B cell (primary cell): Measurements from ENCODE around the gene TSPAN6. TPM values are rescaled to one million over a fixed set of nuclear protein-coding genes. Genes with fewer than 3 reads are reported as not detected.

Experiments used
- ATAC-seq: fragments of 200-7000 bp; cut with Tn5 transposase; one replicate; pipeline ENCODE4 v1.10.0; 2021; ENCODE audit warnings: low read depth, mild to moderate bottlenecking, moderate number of reproducible peaks, moderate library complexity
- CTCF ChIA-PET: fragments of 350-600 bp; sonication (Branson Sonifier 250); formaldehyde crosslinking; loops from one replicate; lab custom pipeline; 2021; ENCODE audit warnings: antibody characterized with exemption, inconsistent platforms; lab: Charles Lee
- POLR2A ChIA-PET: fragments of 350-600 bp; sonication (Branson Sonifier 250); formaldehyde crosslinking; loops from one replicate; lab custom pipeline; 2021; ENCODE audit warnings: antibody characterized with exemption; lab: Charles Lee
- DNase-seq: peaks from one replicate; pipeline ENCODE4 v3.0.0; 2013
- H2AFZ ChIP-seq: 2 replicates; pipeline ENCODE4 v1.6.1; 2012; ENCODE audit warnings: mild to moderate bottlenecking, low read depth, low read length; ENCODE audit not compliant: insufficient read depth, poor library complexity, severe bottlenecking
- H3K27ac ChIP-seq, 2 donors: 1 replicate in 1 of 2; 2 replicates in 1 of 2; pipeline ENCODE4 v1.5.1; 2012 to 2013; ENCODE audit warnings: low read length in 2 of 2, mild to moderate bottlenecking in 2 of 2, moderate library complexity in 1 of 2
- H3K27me3 ChIP-seq, 4 experiments: fragments of 200-600 bp in 1 of 4; sonication (generic) in 1 of 4; replicated peaks in 1 of 4; 1 replicate in 2 of 4; 2 replicates in 2 of 4; pipeline versions ENCODE4 v1.6.1 to v1.7.0; 2013 to 2016; ENCODE audit warnings: low read length in 3 of 4, mild to moderate bottlenecking in 2 of 4, mixed read lengths in 1 of 4, moderate library complexity in 1 of 4; ENCODE audit not compliant: insufficient read depth in 4 of 4, control insufficient read depth in 3 of 4; ENCODE audit errors: control extremely low read depth in 1 of 4
- H3K36me3 ChIP-seq, 2 experiments: replicated peaks in 1 of 2; 1 replicate in 1 of 2; 2 replicates in 1 of 2; pipeline versions ENCODE4 v1.6.1 to v1.7.1; 2013; ENCODE audit warnings: low read length in 1 of 2; ENCODE audit not compliant: insufficient read depth in 2 of 2, control insufficient read depth in 1 of 2; ENCODE audit errors: control extremely low read depth in 1 of 2, extremely low read depth in 1 of 2
- H3K4me1 ChIP-seq, 2 donors: fragments of 200-600 bp in 1 of 2; sonication (generic) in 1 of 2; 1 replicate in 1 of 2; 2 replicates in 1 of 2; pipeline versions ENCODE4 v1.5.1 to v1.6.1; 2013 to 2017; ENCODE audit warnings: low read length in 2 of 2; ENCODE audit not compliant: control insufficient read depth in 2 of 2, insufficient read depth in 2 of 2
- H3K4me2 ChIP-seq: replicated peaks from 2 replicates; pipeline ENCODE3; 2012; ENCODE audit warnings: mild to moderate bottlenecking, low read depth, low read length; ENCODE audit not compliant: poor library complexity, severe bottlenecking
- H3K4me3 ChIP-seq, 5 experiments: fragments of 200-600 bp in 1 of 5; sonication (generic) in 1 of 5; 1 replicate in 3 of 5; 2 replicates in 2 of 5; pipeline versions ENCODE4 v1.5.1 to v1.7.0; 2011 to 2016; ENCODE audit warnings: low read length in 4 of 5, mild to moderate bottlenecking in 4 of 5, low read depth in 2 of 5, control low read depth in 1 of 5, moderate library complexity in 1 of 5; ENCODE audit not compliant: insufficient read depth in 1 of 5; ENCODE audit errors: control extremely low read depth in 1 of 5, extremely low read depth in 1 of 5
- H3K79me2 ChIP-seq: fragments of 200-600 bp; sonication (generic); one replicate; pipeline ENCODE4 v1.6.0; 2016; ENCODE audit warnings: low read length; ENCODE audit not compliant: control insufficient read depth, insufficient read depth
- H3K9ac ChIP-seq: fragments of 200-600 bp; sonication (generic); 2 replicates; pipeline ENCODE4 v1.6.1; 2017; ENCODE audit warnings: mild to moderate bottlenecking, low read length, moderate library complexity
- H3K9me3 ChIP-seq, 3 donors: one replicate each; pipeline versions ENCODE4 v1.6.1 to v1.7.1; 2013; ENCODE audit warnings: low read length in 2 of 3; ENCODE audit not compliant: control insufficient read depth in 2 of 3, insufficient read depth in 1 of 3; ENCODE audit errors: control extremely low read depth in 1 of 3
- H4K20me1 ChIP-seq: 2 replicates; pipeline ENCODE4 v1.6.0; 2012; ENCODE audit warnings: mild to moderate bottlenecking, low read length; ENCODE audit not compliant: insufficient read depth, control insufficient read depth, poor library complexity, severe bottlenecking
- H3K27ac Mint-ChIP-seq: one replicate; pipeline ENCODE4 v1.8.0; 2021; ENCODE audit warnings: mixed read lengths
- H3K27me3 Mint-ChIP-seq: one replicate; pipeline ENCODE4 v1.8.0; 2021; ENCODE audit warnings: mixed read lengths
- H3K4me1 Mint-ChIP-seq: one replicate; pipeline ENCODE4 v1.8.0; 2021; ENCODE audit warnings: mixed read lengths
- H3K4me3 Mint-ChIP-seq: one replicate; pipeline ENCODE4 v1.8.0; 2021; ENCODE audit warnings: mixed read lengths
- H3K9me3 Mint-ChIP-seq: one replicate; pipeline ENCODE4 v1.8.0; 2022; ENCODE audit warnings: mixed read lengths; ENCODE audit not compliant: insufficient read depth
- CTCF ChIP-seq: fragments of 200-600 bp; IDR thresholded peaks from one replicate; pipeline ENCODE4 v1.8.0; 2022; ENCODE audit warnings: antibody characterized with exemption, mild to moderate bottlenecking
- EZH2 ChIP-seq: IDR thresholded peaks from 2 replicates; pipeline ENCODE4 v1.6.1; 2012; ENCODE audit warnings: borderline replicate concordance, low read depth, mild to moderate bottlenecking, moderate library complexity, low read length; ENCODE audit not compliant: insufficient read depth, poor library complexity, severe bottlenecking
- WGBS: methylation state at CpG from one replicate; pipeline ENCODE4 v1.1.5; 2013; ENCODE audit warnings: missing lambda C conversion rate; ENCODE audit not compliant: insufficient coverage; 5-methylcytosine and 5-hydroxymethylcytosine counted together
- intact Hi-C: fragments of 100-400 bp; cut with micrococcal nuclease; formaldehyde crosslinking; loops from one replicate; pipeline ENCODE4 v1.10.0; 2022
- polyA plus RNA-seq: library from polyadenylated mRNA; depleted of rRNA; stranded (reverse); fragments of >200 nt; gene quantifications from 2 replicates; pipeline ENCODE4 v1.2.3, GENCODE V29; 2012
- total RNA-seq, 2 donors: library from RNA; stranded (reverse); fragments of 120-200 nt in 1 of 2; gene quantifications; 1 replicate in 1 of 2; 2 replicates in 1 of 2; pipeline versions ENCODE4 v1.2.3 to v1.2.4, GENCODE V29; 2013 to 2022

The TSPAN6 gene
- total and polyA plus RNA-seq, 2 donors (not counting 1 experiment from before 2014, with no cell fraction given), result 0.10 TPM; not detected in 1

DNA sequence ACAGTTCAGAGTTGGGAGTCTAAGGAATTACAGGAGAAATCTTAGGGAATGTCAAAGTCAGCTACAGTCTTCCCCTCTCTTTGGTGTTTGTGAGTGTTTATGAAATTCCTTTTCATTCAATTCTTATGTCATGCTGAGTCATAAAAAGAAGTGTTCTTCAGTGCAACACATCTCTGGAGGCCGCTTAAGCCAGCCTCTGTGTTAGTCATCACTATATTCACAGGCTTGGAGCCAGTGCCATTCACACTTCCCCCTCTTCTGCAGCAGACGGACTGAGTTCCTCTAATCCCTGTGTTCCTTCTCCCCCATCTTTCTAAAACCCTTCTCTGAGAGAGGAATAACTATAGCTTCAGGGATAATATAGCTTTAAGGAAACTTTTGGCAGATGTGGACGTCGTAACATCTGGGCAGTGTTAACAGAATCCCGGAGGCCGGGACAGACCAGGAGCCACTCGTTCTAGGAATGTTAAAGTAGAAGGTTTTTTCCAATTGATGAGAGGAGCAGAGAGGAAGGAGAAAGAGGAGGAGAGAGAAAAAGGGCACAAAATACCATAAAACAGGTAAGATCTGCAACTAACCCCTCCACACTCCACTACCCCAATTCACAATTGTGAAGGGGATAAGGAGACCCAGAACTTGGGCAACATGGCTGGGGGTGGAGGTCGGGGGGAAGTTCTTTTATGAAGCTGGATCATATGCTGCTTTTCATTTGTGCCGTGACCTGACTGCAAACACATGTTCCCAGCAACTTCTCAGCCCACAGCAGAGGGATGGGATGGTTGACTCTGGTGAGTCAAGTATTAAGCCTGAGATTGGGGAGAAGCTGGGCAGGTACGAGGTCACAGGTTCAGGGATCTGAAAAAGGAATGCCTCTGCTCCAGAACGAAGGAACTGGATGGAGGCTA is 7.6 kb upstream of the TSPAN6 start, which contains the start of gene SRPX2:
Gene SRPX2 (plus strand): TSS at position 244 of the 905 bp plus-strand sequence. CDS start 2,124 bp downstream, outside the sequence.
- CTCF ChIA-PET, result no interaction called here
- no peak within 1 kb of the TSS for H3K27ac Mint-ChIP-seq
- ATAC-seq, result no peak
- H3K4me1 ChIP-seq, result no peaks in the 10 kb centered on the region
- H3K4me3 ChIP-seq, result no peak within 1 kb of the TSS
- H2AFZ ChIP-seq, result no peak within 1 kb of the TSS
- H3K9ac ChIP-seq, result no peak within 1 kb of the TSS
- DNase-seq, result no peak
- peaks cover 0 to 11% (median 7%) of the 10 kb centered on the region in 4 experiments for H3K27me3 ChIP-seq
- H3K27ac ChIP-seq, result no peak within 1 kb of the TSS
- TF ChIP-seq CTCF (no peak), EZH2 (no peak)
- no peak within 1 kb of the TSS for H3K4me3 Mint-ChIP-seq
- peaks cover 42% of the 10 kb centered on the region for H3K27me3 Mint-ChIP-seq
- H3K4me1 Mint-ChIP-seq, result no peaks in the 10 kb centered on the region
- no peaks in the 10 kb centered on the region for H3K9me3 ChIP-seq
- H3K9me3 Mint-ChIP-seq, result no peaks in the 10 kb centered on the region
- no peak within 1 kb of the TSS for H3K4me2 ChIP-seq
- no peaks in the 10 kb centered on the region for H4K20me1 ChIP-seq
- no peaks in the 10 kb centered on the region for H3K79me2 ChIP-seq
- H3K36me3 ChIP-seq, result no peaks in the 10 kb centered on the region
- POLR2A ChIA-PET, result no interaction called here
- intact Hi-C loops, result no loop called here
- 33% methylated on average over 1 of the region's 11 CpGs for WGBS

DNA sequence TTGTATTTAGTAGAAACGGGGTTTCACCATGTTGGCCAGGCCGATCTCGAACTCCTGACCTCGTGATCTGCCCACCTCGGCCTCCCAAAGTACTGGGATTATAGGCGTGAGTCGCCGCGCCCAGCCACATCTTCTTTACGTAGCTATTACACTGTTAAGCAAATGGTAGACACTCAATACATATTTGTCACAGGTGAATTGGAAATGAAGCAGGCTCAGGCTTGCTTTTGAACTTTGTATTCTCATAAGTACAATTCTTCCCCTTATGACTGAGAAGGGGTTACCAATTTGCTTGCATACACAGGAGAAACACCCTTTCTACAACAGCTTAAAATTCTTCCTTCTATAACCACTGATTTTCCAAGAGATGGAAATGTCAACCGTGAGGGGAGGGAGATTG is 6.6 kb upstream of the TSPAN6 start:
- Histone ChIP-seq H4K20me1 (no peaks in the 10 kb centered on the region), H3K36me3 (no peaks in the 10 kb centered on the region), H2AFZ (no peak overlapping the region), H3K79me2 (no peaks in the 10 kb centered on the region), H3K4me2 (no peak overlapping the region), H3K27ac (no peak overlapping the region), H3K9me3 (no peaks in the 10 kb centered on the region), H3K4me3 (no peak overlapping the region), H3K4me1 (no peaks in the 10 kb centered on the region), H3K27me3 (peaks cover 0 to 19% (median 14%) of the 10 kb centered on the region in 4 experiments), H3K9ac (no peak overlapping the region)
- TF ChIP-seq EZH2 (no peak), CTCF (no peak)
- intact Hi-C loops, result no loop called here
- Mint-ChIP-seq H3K27ac (no peak overlapping the region), H3K4me1 (no peaks in the 10 kb centered on the region), H3K9me3 (no peaks in the 10 kb centered on the region), H3K4me3 (no peak overlapping the region), H3K27me3 (peaks cover 47% of the 10 kb centered on the region)
- ATAC-seq (no peak), DNase-seq (no peak)
- ChIA-PET CTCF (no interaction called here), POLR2A (no interaction called here)
- 100% methylated on average over 1 of the region's 11 CpGs for WGBS
